HepG2 (cell line): ENCODE results near the gene CST4. TPM values are rescaled to one million over a fixed set of nuclear protein-coding genes. Genes with fewer than 3 reads are reported as not detected.

ENCODE experiments used
- AFF4 ChIP-seq: sonication (generic); formaldehyde crosslinking; IDR thresholded peaks from 2 replicates; pipeline ENCODE4 v1.4.0; 2020; ENCODE audit warnings: missing genetic modification reagents
- BCL6 ChIP-seq: IDR thresholded peaks from 2 replicates; pipeline ENCODE4 v1.6.1; 2016; ENCODE audit warnings: missing genetic modification reagents, missing compliant biosample characterization
- EED ChIP-seq: sonication (generic); formaldehyde crosslinking; IDR thresholded peaks from 2 replicates; pipeline ENCODE4 v1.5.0; 2020; ENCODE audit warnings: mild to moderate bottlenecking, missing genetic modification reagents
- HMG20B ChIP-seq: conservative IDR thresholded peaks from 2 replicates; pipeline ENCODE4 v1.6.1; 2016; ENCODE audit warnings: missing genetic modification reagents, missing compliant biosample characterization
- HNF4A ChIP-seq: sonication (generic); formaldehyde crosslinking; IDR thresholded peaks from 2 replicates; pipeline ENCODE4 v1.4.0; 2020; ENCODE audit warnings: missing genetic modification reagents
- HOXA5 ChIP-seq: sonication (generic); formaldehyde crosslinking; IDR thresholded peaks from 2 replicates; pipeline ENCODE4 v1.4.0; 2020; ENCODE audit warnings: missing genetic modification reagents
- KDM5B ChIP-seq: sonication (generic); formaldehyde crosslinking; IDR thresholded peaks from 2 replicates; pipeline ENCODE4 v1.4.0; 2020; ENCODE audit warnings: missing genetic modification reagents, mild to moderate bottlenecking, borderline replicate concordance
- NCOA2 ChIP-seq: sonication (generic); formaldehyde crosslinking; IDR thresholded peaks from 2 replicates; pipeline ENCODE4 v1.8.0; 2022; ENCODE audit warnings: inconsistent platforms
- NCOR1 ChIP-seq: fragments of 200-600 bp; sonication (generic); IDR thresholded peaks from 2 replicates; pipeline ENCODE4 v1.7.0; 2017; ENCODE audit warnings: antibody characterized with exemption, low read length, borderline replicate concordance
- NPAS2 ChIP-seq: sonication (generic); formaldehyde crosslinking; IDR thresholded peaks from 2 replicates; pipeline ENCODE4 v1.8.0; 2022; ENCODE audit warnings: mild to moderate bottlenecking, missing genetic modification reagents, borderline replicate concordance
- PPARG ChIP-seq: conservative IDR thresholded peaks from 2 replicates; pipeline ENCODE4 v1.6.1; 2016; ENCODE audit warnings: missing biosample characterization, missing genetic modification reagents
- SIN3A ChIP-seq: IDR thresholded peaks from 2 replicates; pipeline ENCODE4 v1.6.1; 2011; ENCODE audit warnings: low read depth, mild to moderate bottlenecking, control low read depth, low read length, borderline replicate concordance
- SMAD3 ChIP-seq: sonication (generic); formaldehyde crosslinking; IDR thresholded peaks from 2 replicates; pipeline ENCODE4 v1.4.0; 2020; ENCODE audit warnings: missing genetic modification reagents
- THAP7 ChIP-seq: sonication (generic); formaldehyde crosslinking; IDR thresholded peaks from 2 replicates; pipeline ENCODE4 v1.8.1; 2023; ENCODE audit warnings: mild to moderate bottlenecking, missing genetic modification reagents
- ZFP36 ChIP-seq: fragments of 150-350 bp; IDR thresholded peaks from 2 replicates; pipeline ENCODE4 v1.6.1; 2018; ENCODE audit warnings: borderline replicate concordance, low read length, low read depth; ENCODE audit not compliant: partially characterized antibody
- ZFYVE20 ChIP-seq: sonication (generic); formaldehyde crosslinking; IDR thresholded peaks from 2 replicates; pipeline ENCODE4 v1.8.0; 2023; ENCODE audit warnings: low read depth, mild to moderate bottlenecking, moderate library complexity, missing genetic modification reagents, borderline replicate concordance
- ZMAT5 ChIP-seq: sonication (generic); formaldehyde crosslinking; IDR thresholded peaks from 2 replicates; pipeline ENCODE4 v1.5.0; 2020; ENCODE audit warnings: mild to moderate bottlenecking, low read depth, missing genetic modification reagents, borderline replicate concordance
- ZNF12 ChIP-seq: sonication (generic); formaldehyde crosslinking; IDR thresholded peaks from 2 replicates; pipeline ENCODE4 v1.5.0; 2020; ENCODE audit warnings: missing genetic modification reagents
- ZNF124 ChIP-seq: sonication (generic); formaldehyde crosslinking; IDR thresholded peaks from 2 replicates; pipeline ENCODE4 v1.4.0; 2020; ENCODE audit warnings: missing genetic modification reagents
- ZNF558 ChIP-seq: sonication (generic); formaldehyde crosslinking; IDR thresholded peaks from 2 replicates; pipeline ENCODE4 v1.9.0; 2022; ENCODE audit warnings: mild to moderate bottlenecking, missing genetic modification reagents, borderline replicate concordance
- ZNF652 ChIP-seq: IDR thresholded peaks from 2 replicates; pipeline ENCODE4 v1.6.1; 2016; ENCODE audit warnings: low read depth, borderline replicate concordance
- ZNF674 ChIP-seq: sonication (generic); formaldehyde crosslinking; IDR thresholded peaks from 2 replicates; pipeline ENCODE4 v1.5.0; 2020; ENCODE audit warnings: low read depth, mild to moderate bottlenecking, missing genetic modification reagents
- ZNF772 ChIP-seq: sonication (generic); formaldehyde crosslinking; IDR thresholded peaks from 2 replicates; pipeline ENCODE4 v1.5.0; 2020; ENCODE audit warnings: mild to moderate bottlenecking, missing genetic modification reagents
- ZNF773 ChIP-seq: sonication (generic); formaldehyde crosslinking; IDR thresholded peaks from 2 replicates; pipeline ENCODE4 v1.4.0; 2020; ENCODE audit warnings: missing genetic modification reagents, borderline replicate concordance
- polyA plus RNA-seq, 8 experiments: library from polyadenylated mRNA; depleted of rRNA in 3 of 8; stranded (reverse) in 7 of 8; unstranded in 1 of 8; fragments of >200 nt; fragmentation: Illumina TruSeq in 4 of 8; extraction: Trizol in 4 of 8; gene quantifications; 2 replicates each; pipeline versions ENCODE4 v1.2.1 to v1.2.3, GENCODE V29; 2011 to 2016; ENCODE audit warnings: low read depth in 4 of 8, missing spikeins in 1 of 8, mixed read lengths in 1 of 8; ENCODE audit not compliant: insufficient read depth in 1 of 8
- total RNA-seq, 5 experiments: library from RNA; depleted of rRNA; stranded (reverse); fragments of >200 nt; fragmentation: Illumina TruSeq; extraction: Trizol; gene quantifications; 2 replicates each; pipeline ENCODE4 v1.2.3, GENCODE V29; 2016; ENCODE audit warnings: low read depth in 1 of 5

The CST4 gene
- total and polyA plus RNA-seq, 2 of the 13 experiments (the other 11 are each of a cell fraction or from before 2014, with no cell fraction given): not detected

GRCh38 chr20:23640671-23641667 lies 47.9 kb downstream of the CST4 start (continued):
- TF ChIP-seq AFF4 (CRISPR knock-in tag): no peak
- peak; percentile 96 for TF ChIP-seq PPARG (CRISPR knock-in tag)
- peak; percentile 76; the same call in 1 of the 2 replicates for TF ChIP-seq HMG20B (CRISPR knock-in tag)
- TF ChIP-seq ZNF674: no peak
- no peak for TF ChIP-seq ZFYVE20 (CRISPR knock-in tag)
- TF ChIP-seq KDM5B: peak; percentile 78
- peak; percentile 72 for TF ChIP-seq HNF4A (CRISPR knock-in tag)
- TF ChIP-seq ZMAT5 (CRISPR knock-in tag): no peak
- TF ChIP-seq ZNF772: no peak; the same call in 1 of the 2 replicates
- no peak for TF ChIP-seq NCOR1
- no peak for TF ChIP-seq ZNF558
- TF ChIP-seq ZNF12 (CRISPR knock-in tag): peak; percentile 81
- peak; percentile 18; the same call in 1 of the 2 replicates for TF ChIP-seq ZNF124 (CRISPR knock-in tag)
- TF ChIP-seq NCOA2 (CRISPR knock-in tag): peak; percentile 78; the same call in 1 of the 2 replicates
- TF ChIP-seq HOXA5 (CRISPR knock-in tag): 0 out of 2 replicates have a peak, but pooled peaks have one; percentile 16
- peak; percentile 91 for TF ChIP-seq BCL6 (CRISPR knock-in tag)
- TF ChIP-seq SMAD3 (CRISPR knock-in tag): peak; percentile 54; the same call in 1 of the 2 replicates
- no peak for TF ChIP-seq ZFP36
- peak; percentile 16; the same call in 1 of the 2 replicates for TF ChIP-seq THAP7 (CRISPR knock-in tag)
- no peak for TF ChIP-seq NPAS2
- TF ChIP-seq ZNF773 (CRISPR knock-in tag): no peak
- no peak; the same call in 1 of the 2 replicates for TF ChIP-seq ZNF652 (CRISPR knock-in tag)
- TF ChIP-seq SIN3A: no peak; the same call in 1 of the 2 replicates
- TF ChIP-seq EED (CRISPR knock-in tag): no peak
